Activated CD4-positive, CD25-positive, alpha-beta regulatory T cell treated with anti-CD3 and anti-CD28 coated beads, Interleukin-2, amount 50 U/mL, for 24 hours (primary cell): ENCODE measurements around the gene ATP5MK.
"Not testable (repeated sequence)": the region's sequence is repeated elsewhere in the genome, so short reads cannot be mapped to it uniquely, and the experiment has no call there.

Experiments used
- ATAC-seq, 2 donors: fragments of 150-1000 bp; cut with Tn5 transposase; one replicate each; pipeline ENCODE4 v1.10.0; 2021; ENCODE audit warnings: mild to moderate bottlenecking in 1 of 2, moderate library complexity in 1 of 2

Gene ATP5MK

DNA sequence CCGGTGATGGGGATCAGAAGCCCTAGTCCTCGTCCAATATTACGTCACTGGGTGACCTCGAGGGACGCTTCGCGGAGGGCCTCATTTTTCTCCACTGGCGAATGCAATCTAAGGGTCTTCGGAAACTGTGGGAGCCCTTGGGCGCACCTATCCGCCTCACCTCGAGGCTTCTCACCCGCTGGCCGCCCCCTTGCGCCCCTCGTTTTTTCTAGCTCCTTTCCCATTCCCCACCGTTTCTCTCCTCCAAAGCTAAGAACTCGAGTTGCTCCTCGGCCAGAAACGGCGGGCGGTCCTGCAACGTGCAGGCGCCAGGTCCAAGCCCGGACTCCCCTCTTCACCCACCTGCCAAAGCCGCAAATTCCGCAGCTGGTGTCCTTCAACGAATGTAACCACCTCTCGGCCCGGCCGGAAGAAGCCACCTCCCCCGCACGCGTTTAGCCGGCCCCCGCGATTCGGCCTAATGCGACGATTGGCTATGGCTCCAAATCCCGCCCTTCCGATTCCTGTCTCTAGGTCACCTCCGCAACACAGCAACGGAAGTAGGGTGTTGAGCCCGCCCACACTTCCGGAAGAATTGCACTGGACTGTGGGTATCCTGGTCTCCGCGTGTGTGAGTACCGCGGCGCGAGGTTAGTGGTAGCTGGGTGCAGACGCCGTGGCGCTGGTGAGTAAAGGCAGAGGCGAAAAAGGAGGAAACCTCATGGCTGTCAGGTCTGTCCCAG is at the start of gene ATP5MK, which contains the start of gene PDCD11:
Gene ATP5MK, minus strand, starts transcription at position 409 of the 722 bp plus-strand sequence. CDS start 4,018 bp downstream, outside the sequence.
Gene PDCD11, plus strand, starts transcription at position 560 of the 722 bp plus-strand sequence. CDS start 1,801 bp downstream, outside the sequence.
- peak; percentile 100 for ATAC-seq

DNA sequence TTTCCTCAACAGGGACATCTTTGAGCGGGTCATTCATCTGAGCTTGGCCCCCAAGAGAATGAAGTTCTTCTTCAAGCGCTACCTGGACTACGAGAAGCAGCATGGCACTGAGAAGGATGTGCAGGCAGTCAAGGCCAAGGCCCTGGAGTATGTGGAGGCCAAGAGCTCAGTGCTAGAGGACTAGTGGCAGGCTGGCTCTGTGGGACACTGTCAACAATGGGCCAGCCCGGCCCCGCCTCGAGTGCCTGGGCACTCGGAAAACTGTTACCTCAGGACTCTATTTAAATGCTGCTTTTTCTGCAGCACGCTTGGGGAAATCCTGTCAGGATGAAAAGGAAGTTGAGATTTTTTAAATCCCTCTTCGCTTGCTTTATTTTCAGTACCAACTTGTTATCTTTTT is 49.1 kb upstream of the ATP5MK start:
- no peak for ATAC-seq

DNA sequence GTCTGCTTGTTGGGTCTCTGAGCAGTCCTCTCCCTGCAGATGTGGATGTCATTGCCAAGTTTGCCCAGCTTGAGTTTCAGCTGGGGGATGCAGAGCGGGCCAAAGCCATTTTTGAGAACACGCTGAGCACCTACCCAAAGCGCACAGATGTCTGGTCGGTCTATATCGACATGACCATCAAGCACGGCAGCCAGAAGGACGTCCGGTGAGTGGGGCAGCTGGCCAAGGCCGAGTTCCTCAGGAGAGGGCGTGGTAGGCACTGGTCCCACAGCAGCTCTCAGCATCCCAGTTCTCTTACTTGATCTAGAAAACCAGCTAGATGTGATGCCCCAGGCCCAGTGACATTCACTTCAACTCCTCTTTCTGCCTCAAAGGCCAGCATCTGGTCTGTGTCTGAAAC is 48.2 kb upstream of the ATP5MK start:
- ATAC-seq, result no peak

DNA sequence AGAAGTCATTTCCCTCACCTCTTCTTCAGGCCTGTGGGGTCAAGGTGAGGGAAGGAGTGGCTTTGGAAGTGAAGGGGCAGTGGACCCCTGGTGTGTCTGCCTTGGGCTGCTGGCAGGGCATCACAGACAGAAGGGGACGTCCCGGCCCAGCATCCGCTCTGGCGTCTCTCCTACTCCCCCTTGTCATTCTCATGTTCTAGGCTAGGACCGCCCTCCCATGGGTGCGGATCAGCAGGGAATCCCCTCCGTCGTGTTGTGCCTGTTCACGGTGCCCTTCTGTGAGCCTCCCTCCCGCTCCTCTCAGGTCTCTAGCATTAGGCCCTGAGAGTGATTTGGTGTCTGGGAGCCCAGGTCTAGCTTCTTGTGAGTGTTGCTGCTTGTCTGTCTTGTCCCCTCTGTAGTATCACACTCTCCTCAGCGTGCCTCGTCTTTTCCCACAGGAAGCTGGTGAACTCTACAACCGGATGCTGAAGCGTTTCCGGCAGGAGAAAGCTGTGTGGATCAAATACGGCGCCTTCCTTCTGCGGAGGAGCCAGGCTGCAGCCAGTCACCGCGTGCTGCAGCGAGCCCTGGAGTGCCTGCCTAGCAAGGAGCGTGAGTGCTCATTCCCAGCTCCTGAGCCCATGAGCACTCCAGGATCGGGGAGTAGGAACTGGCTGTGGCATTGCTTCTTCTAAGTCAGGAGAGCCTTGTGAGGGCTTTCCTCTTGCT is 47.4 kb upstream of the ATP5MK start:
- no peak for ATAC-seq

DNA sequence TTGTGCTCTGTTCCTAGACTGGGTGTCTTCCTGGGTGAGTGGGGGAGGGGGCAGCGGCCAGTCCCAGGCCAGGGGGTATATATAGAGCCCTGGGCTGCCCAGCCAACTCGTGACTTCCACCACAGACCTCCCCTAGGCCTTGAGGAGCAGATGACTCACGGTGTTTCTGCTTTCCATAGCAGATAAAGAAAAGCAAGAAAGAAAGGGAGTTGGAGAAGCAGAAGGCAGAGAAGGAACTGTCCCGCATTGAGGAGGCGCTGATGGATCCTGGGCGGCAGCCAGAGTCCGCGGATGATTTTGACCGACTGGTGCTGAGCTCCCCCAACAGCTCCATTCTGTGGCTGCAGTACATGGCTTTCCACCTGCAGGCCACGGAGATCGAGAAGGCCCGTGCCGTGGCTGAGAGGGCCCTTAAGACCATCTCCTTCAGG is 45.8 kb upstream of the ATP5MK start:
- no peak for ATAC-seq

DNA sequence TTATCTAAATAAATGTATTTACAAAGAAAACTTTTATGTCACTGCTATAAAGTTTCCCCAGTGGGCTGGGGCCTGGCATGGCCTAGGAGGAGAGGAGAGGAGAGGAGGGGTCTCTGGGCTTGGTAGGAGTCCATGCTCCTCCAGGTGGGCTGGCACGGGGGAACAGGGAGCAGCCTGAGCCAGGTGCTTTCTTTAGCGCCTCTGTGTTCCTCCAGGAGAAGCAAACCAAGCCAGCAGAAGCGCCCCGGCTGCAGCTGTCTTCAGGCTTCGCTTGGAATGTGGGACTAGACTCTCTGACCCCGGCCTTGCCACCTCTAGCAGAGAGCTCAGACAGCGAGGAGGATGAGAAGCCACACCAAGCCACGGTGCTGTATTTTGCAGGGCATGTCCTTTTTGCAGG is 45.3 kb upstream of the ATP5MK start:
- ATAC-seq, result no peak

DNA sequence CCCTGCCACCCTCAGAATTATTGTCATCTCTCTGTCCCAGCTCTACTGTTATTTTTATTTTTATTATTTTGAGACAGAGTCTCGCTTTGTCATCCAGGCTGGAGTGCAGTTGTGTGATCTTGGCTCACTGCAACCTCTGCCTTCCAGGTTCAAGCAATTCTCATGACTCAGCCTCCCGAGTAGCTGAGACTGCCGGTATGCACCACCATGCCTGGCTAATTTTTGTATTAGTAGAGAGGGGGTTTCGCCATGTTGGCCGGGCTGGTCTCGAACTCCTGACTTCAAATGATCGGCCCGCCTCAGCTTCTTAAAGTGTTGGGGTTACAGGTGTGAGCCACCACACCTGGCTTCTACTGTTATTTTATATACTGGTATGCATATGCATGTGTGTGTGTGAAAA is 44.9 kb upstream of the ATP5MK start:
- no peak for ATAC-seq

GRCh38 chr10:103440416-103440815 is 44.1 kb upstream of the ATP5MK start:
- ATAC-seq, result no peak

DNA sequence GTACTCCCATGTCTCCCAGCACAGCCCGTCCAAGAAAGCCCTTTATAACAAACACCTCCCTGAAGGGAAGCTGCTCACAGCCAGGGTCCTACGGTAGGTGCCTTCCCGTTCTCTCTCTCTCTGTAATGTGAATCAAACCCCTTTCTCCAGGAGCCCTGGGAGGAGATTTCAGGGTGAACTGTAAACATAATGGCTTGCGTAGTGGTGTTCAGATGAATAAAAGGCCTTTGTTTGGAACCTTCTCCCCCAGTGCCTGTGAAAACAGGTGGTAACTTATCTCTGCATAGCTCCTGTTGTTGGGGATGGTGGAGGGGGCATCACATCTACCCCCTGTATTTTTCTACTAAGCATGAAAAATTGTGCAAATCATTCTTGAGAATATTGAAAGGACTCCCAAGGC is 43.5 kb upstream of the ATP5MK start:
- no peak for ATAC-seq

DNA sequence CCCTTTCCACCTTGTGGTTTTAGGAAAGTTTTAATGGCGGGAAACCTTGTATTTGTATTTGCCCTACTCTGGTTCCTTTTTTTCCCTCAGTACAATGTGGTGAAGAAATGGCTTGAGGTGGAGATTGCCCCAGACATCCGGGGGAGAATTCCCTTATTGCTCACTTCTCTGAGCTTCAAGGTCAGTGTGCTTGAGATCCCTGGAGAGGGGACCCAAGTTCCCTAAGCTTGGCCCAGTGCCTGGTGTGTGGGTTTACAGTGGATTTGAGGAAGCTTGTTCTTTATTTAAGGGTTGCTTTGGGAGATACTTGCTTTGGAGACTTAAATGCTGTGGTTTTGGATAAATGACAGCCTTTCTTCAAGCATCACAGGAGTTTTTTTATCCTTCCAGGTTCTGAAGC is 37.6 kb upstream of the ATP5MK start:
- no peak for ATAC-seq

DNA sequence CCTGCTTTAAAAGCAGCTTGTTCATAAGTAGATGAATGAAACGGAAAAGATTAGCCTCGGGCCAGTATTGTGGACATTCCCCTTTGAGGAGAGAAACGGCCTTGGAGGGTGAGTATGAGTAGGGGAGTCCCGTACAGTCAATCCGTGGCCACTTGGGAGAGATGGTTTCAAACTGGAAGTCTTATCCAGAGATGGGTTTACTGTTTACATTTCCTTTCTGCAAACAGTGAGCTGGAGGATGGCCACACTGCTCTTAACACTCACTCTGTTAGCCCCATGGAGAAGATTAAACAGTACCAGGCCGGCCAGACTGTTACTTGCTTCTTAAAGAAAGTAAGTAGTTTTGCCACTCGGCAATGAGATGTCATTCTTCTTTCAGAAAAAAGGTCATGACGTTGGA is 35.6 kb upstream of the ATP5MK start:
- no peak for ATAC-seq

DNA sequence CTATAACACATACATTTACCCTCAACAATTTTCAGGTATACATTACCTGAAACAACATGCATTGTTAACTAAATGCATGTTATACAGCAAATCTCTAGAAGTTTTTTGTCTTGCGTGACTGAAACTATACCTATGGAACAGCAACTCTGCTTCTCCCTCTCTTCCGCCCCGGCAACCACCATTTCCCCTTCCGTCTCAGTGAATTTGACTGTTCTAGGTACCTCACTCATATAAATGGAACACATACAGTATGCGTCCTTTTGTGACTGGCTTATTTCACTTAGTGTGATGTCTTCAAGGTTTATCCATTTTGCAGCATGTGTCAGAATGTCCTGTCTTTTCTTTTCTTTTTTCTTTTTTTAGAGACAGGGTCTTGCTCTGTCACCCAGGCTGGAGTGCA is 33.4 kb upstream of the ATP5MK start:
- no peak for ATAC-seq

- ATAC-seq, result no peak
Measured at GRCh38 chr10:103428989-103429643, 32.8 kb upstream of the ATP5MK start.

GRCh38 chr10:103427866-103428265 is 31.6 kb upstream of the ATP5MK start:
- ATAC-seq, result no peak

DNA sequence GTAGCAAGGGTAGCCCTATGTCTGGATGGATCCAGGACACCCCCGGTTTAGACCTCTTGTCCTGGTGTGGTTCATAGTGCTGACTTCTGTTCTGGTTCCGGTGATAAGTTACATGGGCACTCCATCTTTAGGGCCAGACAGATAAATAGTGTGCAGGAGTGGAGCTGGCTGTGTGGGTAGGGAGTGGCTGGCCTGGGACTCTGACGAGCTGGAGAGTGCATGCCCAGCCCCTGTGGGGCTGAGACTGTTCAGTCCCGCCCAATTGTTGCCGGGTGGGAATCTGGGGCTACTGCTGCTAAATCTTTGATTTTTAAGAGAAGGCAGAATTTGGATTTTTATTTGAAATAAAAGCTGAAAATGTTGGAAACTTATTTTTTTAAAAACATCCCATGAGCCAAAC is 27.5 kb upstream of the ATP5MK start:
- no peak for ATAC-seq

- ATAC-seq, result no peak
Measured at GRCh38 chr10:103419101-103419500, 22.8 kb upstream of the ATP5MK start.

DNA sequence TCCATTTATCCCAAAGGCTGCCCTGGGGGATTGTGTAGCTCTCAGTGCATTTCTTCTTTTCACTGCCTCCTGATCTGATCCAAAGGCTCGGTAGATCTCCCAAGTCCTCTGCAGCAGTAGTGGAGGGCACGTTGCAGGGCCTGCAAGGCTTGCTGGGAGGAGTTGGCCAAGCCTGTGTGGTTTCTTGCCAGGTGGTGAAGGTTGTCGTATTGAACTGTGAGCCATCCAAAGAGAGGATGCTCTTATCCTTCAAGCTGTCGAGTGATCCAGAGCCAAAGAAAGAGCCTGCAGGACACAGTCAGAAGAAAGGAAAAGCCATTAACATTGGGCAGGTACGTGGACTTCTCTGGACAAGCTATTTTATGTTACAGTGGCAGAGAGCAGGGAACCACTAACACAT is 21.3 kb upstream of the ATP5MK start:
- ATAC-seq, result no peak

DNA sequence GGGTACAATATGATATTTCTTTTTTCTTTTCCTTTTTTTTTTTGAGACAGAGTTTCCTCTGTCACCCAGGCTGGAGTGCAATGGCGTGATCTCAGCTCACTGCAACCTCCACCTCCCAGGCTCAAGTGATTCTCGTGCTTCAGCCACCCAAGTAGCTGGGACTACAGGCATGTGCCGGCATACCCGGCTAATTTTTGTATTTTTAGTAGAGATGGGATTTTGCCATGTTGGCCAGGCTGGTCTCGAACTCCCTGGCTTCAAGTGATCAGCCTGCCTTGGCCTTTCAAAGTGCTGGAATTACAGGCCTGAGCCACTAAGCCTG is 20.8 kb upstream of the ATP5MK start:
- not testable (repeated sequence) for ATAC-seq

DNA sequence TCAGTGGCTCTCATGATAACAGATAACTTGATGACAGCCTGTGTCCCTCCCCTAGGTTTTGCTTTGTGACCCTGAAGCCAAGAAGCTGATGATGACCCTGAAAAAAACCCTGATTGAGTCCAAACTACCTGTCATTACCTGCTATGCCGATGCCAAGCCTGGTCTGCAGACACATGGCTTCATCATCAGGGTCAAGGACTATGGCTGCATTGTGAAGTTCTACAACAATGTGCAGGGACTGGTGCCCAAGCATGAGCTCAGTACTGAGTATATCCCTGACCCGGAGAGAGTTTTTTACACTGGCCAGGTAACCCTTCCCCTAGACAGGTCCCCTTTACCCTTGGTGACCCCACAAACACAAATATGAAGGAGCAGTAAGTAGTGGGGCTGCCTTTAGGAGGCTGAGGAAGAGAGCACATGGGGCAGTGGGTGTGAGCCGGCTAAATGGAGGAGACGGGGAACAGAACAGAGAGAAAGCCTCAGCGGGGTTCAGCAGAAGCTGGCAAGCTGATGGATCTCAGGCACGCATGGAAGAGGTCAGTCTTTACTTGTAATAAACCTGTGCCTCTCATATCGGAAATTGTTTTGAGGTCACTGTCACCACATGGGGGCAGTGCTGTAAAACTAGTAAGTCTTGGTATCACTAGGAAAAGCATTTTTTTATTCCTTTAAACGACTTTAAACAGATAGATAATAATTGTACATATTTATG is 20.3 kb upstream of the ATP5MK start:
- no peak for ATAC-seq

- no peak for ATAC-seq
Measured at GRCh38 chr10:103415581-103415980, 19.3 kb upstream of the ATP5MK start.

DNA sequence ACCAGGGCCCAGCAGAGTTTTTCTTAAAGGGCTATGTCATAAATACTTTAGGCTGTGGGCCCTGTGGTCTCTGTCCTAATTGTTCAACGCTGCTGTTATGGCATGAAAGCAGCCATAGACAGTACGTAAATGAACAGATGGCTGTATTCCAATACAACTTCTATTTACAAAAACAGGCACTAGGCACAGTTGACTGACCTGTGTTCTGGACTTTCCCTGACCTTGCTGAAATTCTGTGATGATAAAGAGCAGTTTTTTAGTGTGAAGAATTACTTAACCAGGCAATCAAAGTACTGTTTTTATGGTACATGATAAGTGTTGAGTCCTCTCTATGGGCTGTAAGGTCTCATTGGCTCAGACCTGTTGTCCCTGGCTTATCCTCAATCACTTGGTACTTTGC is 17.3 kb upstream of the ATP5MK start:
- ATAC-seq, result no peak

- no peak for ATAC-seq
Measured at GRCh38 chr10:103397191-103397825, 1.0 kb upstream of the ATP5MK start.

DNA sequence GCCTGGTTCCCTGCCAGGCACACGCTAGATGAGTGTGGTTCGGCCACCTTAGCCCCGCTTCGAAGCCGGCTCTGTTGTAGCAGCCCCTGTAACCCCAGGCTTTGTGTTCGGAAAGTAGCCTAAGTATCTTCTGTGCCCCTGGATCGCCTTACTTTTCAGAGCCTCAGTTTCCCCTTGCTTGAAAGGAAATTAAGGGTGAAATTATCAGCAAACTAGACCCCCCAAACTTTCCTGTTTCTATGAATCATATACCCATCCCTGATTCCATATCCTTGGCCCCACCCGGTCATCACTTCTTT is 463 bp upstream of the ATP5MK start:
- no peak for ATAC-seq
